ENCODE results near the gene LRFN2.

LRFN2 gene

DNA sequence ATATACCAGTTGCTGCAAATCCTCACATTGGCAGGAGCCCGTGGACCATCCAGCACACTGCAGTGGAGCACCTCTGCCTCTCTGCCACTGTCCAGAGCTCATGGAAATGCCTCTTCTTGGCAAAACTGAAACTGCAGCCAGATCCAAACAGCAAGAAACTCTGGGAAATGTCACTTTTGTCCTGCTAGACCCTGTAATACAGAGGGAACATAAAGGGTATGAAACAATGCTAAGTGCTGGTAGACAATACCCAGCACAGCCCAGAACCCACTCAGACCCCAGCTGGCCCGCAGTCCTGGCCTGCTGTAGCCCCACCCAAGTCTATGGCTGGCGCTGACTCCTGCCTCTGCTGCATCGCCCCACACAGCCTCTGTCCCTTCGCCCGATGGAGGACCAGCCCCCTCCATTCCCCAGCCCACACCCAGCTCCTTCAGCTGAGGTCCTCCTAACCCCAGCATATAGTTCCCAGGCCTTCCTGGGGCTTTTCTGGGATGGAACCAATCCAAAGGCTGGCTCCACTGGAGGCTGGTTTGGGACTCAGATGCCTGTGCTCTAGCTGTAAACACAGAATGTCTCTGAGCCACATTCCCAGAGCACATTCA lies 242.5 kb downstream of the LRFN2 start:
- no peak for DNase-seq

- DNase-seq: no peak
These were observed 243.1 kb downstream of the LRFN2 start for GRCh38 chr6:40343877-40344565.

GRCh38 chr6:40343318-40343876 lies 243.8 kb downstream of the LRFN2 start:
- no peak for DNase-seq

- DNase-seq: no peak
These were observed 244.4 kb downstream of the LRFN2 start for GRCh38 chr6:40342723-40343122.

GRCh38 chr6:40341726-40342125 lies 245.4 kb downstream of the LRFN2 start:
- DNase-seq: no peak
